RWPE2 (cell line): ENCODE data around the gene OBP2B.

Experiments
- ATAC-seq: fragments of 200-7000 bp; cut with Tn5 transposase; 3 replicates; pipeline ENCODE4 v1.9.1; 2021; ENCODE audit warnings: low read depth
- DNase-seq: peaks from one replicate; pipeline ENCODE4 v3.0.0-alpha.2; 2020; ENCODE audit warnings: low spot score
- H3K27ac ChIP-seq: fragments of 450-650 bp; 2 replicates; pipeline ENCODE4 v1.5.1; 2017; ENCODE audit warnings: mild to moderate bottlenecking; ENCODE audit not compliant: poor library complexity, severe bottlenecking
- H3K27me3 ChIP-seq: fragments of 250-450 bp; sonication (Bioruptor Pico); 2 replicates; pipeline ENCODE4 v1.5.1; 2021; ENCODE audit warnings: mild to moderate bottlenecking, moderate library complexity; ENCODE audit not compliant: insufficient read depth, poor library complexity, severe bottlenecking
- H3K36me3 ChIP-seq: fragments of 250-450 bp; sonication (Bioruptor Pico); 2 replicates; pipeline ENCODE4 v1.5.1; 2020; ENCODE audit warnings: low read depth, mild to moderate bottlenecking, moderate library complexity
- H3K4me1 ChIP-seq: fragments of 250-450 bp; sonication (Bioruptor Pico); 2 replicates; pipeline ENCODE4 v1.5.1; 2021; ENCODE audit warnings: mild to moderate bottlenecking, moderate library complexity; ENCODE audit not compliant: insufficient read depth, poor library complexity, severe bottlenecking
- H3K4me3 ChIP-seq: fragments of 250-450 bp; sonication (Bioruptor Pico); 2 replicates; pipeline ENCODE4 v1.5.1; 2021; ENCODE audit warnings: mild to moderate bottlenecking, moderate library complexity; ENCODE audit not compliant: severe bottlenecking
- H3K9me3 ChIP-seq: fragments of 250-450 bp; sonication (Bioruptor Pico); 2 replicates; pipeline ENCODE4 v1.5.1; 2021; ENCODE audit warnings: mild to moderate bottlenecking, moderate library complexity; ENCODE audit not compliant: severe bottlenecking
- CTCF ChIP-seq: fragments of 450-650 bp; IDR thresholded peaks from one replicate; pipeline ENCODE4 v1.5.1; 2017; ENCODE audit warnings: mild to moderate bottlenecking, moderate library complexity; ENCODE audit not compliant: poor library complexity, severe bottlenecking

OBP2B gene

GRCh38 chr9:133202145-133202513 is 6.9 kb downstream of the OBP2B start:
- no peak for DNase-seq
- H3K27me3 ChIP-seq: peaks cover 21% of the 10 kb centered on the region
- no peaks in the 10 kb centered on the region for H3K4me1 ChIP-seq
- no peaks in the 10 kb centered on the region for H3K36me3 ChIP-seq
- H3K9me3 ChIP-seq: no peaks in the 10 kb centered on the region
- TF ChIP-seq CTCF: no peak
- no peak overlapping the region for H3K4me3 ChIP-seq
- ATAC-seq: no peak
- H3K27ac ChIP-seq: no peak overlapping the region

- no peak for TF ChIP-seq CTCF
These were observed 7.5 kb downstream of the OBP2B start for GRCh38 chr9:133201424-133202144.

GRCh38 chr9:133200631-133201030 is 8.4 kb downstream of the OBP2B start:
- no peak for TF ChIP-seq CTCF
- Histone ChIP-seq H3K4me1 (no peaks in the 10 kb centered on the region), H3K27ac (no peak overlapping the region), H3K36me3 (no peaks in the 10 kb centered on the region), H3K9me3 (no peaks in the 10 kb centered on the region), H3K4me3 (no peak overlapping the region), H3K27me3 (peaks cover 11% of the 10 kb centered on the region)
- ATAC-seq (no peak), DNase-seq (no peak)

More at GRCh38 chr9:133201424-133202144, 7.5 kb downstream of the OBP2B start:
- peaks cover 16% of the 10 kb centered on the region for H3K27me3 ChIP-seq
- no peak overlapping the region for H3K4me3 ChIP-seq
- no peaks in the 10 kb centered on the region for H3K36me3 ChIP-seq
- ATAC-seq: no peak
- H3K4me1 ChIP-seq: no peaks in the 10 kb centered on the region
- no peak overlapping the region for H3K27ac ChIP-seq
- DNase-seq: no peak
- no peaks in the 10 kb centered on the region for H3K9me3 ChIP-seq

GRCh38 chr9:133199648-133200321 is 9.3 kb downstream of the OBP2B start:
- no peak for DNase-seq
- peak; percentile 53 for TF ChIP-seq CTCF
- Histone ChIP-seq H3K36me3 (no peaks in the 10 kb centered on the region), H3K9me3 (peaks cover 5% of the 10 kb centered on the region), H3K27me3 (peaks cover 11% of the 10 kb centered on the region), H3K4me1 (no peaks in the 10 kb centered on the region), H3K4me3 (peak overlapping the region; percentile 39), H3K27ac (no peak overlapping the region)
- peak; percentile 56 for ATAC-seq

GRCh38 chr9:133195029-133195428 is 14.0 kb downstream of the OBP2B start:
- no peak for DNase-seq
- Histone ChIP-seq H3K4me1 (no peaks in the 10 kb centered on the region), H3K27me3 (no peaks in the 10 kb centered on the region), H3K9me3 (peaks cover 5% of the 10 kb centered on the region), H3K27ac (no peak overlapping the region), H3K36me3 (no peaks in the 10 kb centered on the region), H3K4me3 (no peak overlapping the region)
- no peak for TF ChIP-seq CTCF
- no peak for ATAC-seq
